Effector memory CD4-positive, alpha-beta T cell (primary cell): ENCODE measurements around the gene MTPN.

Experiments
- DNase-seq, 3 donors: peaks; one replicate each; pipeline ENCODE4 v3.0.0-alpha.2; 2020
- H3K27ac ChIP-seq: 2 replicates; pipeline ENCODE4 v1.7.0; 2013; ENCODE audit warnings: mild to moderate bottlenecking, low read length, moderate library complexity; ENCODE audit not compliant: insufficient read depth, poor library complexity, severe bottlenecking
- H3K27me3 ChIP-seq: replicated peaks from 2 replicates; pipeline ENCODE4 v1.7.0; 2013; ENCODE audit warnings: mild to moderate bottlenecking, low read length; ENCODE audit not compliant: insufficient read depth, control insufficient read depth, poor library complexity, severe bottlenecking
- H3K36me3 ChIP-seq: 2 replicates; pipeline ENCODE4 v1.7.0; 2013; ENCODE audit warnings: mild to moderate bottlenecking, low read length, moderate library complexity; ENCODE audit not compliant: control insufficient read depth, insufficient read depth
- H3K4me1 ChIP-seq: 2 replicates; pipeline ENCODE4 v1.7.0; 2013; ENCODE audit warnings: low read length, mild to moderate bottlenecking; ENCODE audit not compliant: control insufficient read depth, insufficient read depth, poor library complexity, severe bottlenecking
- H3K4me3 ChIP-seq: 2 replicates; pipeline ENCODE4 v1.7.0; 2013; ENCODE audit warnings: low read length, low read depth, mild to moderate bottlenecking; ENCODE audit not compliant: insufficient read depth, poor library complexity, severe bottlenecking
- H3K9me3 ChIP-seq: 2 replicates; pipeline ENCODE4 v1.7.0; 2013; ENCODE audit warnings: mild to moderate bottlenecking, low read length, moderate library complexity; ENCODE audit not compliant: control insufficient read depth

Gene MTPN

DNA sequence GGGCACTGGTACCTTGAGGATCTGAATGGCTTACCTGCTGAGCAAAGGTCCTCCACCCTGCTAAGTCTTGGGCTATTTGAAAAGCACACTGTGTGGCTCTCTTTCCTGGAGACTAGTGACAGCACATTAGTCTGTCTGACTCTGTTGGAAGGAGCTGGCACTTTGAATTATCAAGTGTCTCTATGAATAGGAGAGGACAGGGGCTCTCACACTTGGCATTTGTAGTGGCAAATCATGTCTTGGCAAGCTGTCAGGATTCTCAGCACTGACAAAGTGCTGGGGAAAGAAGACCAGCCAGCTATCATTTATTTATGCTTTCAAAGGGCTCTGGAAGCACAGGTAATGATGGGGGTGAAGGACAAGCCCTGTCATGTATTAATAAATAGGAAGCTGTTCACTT is 62.8 kb downstream of the MTPN start:
- H3K4me1 ChIP-seq: no peaks in the 10 kb centered on the region
- H3K4me3 ChIP-seq: no peak overlapping the region
- H3K27ac ChIP-seq: no peak overlapping the region
- H3K27me3 ChIP-seq: no peaks in the 10 kb centered on the region
- H3K36me3 ChIP-seq: no peaks in the 10 kb centered on the region
- no peaks in the 10 kb centered on the region for H3K9me3 ChIP-seq
- DNase-seq: no peak

DNA sequence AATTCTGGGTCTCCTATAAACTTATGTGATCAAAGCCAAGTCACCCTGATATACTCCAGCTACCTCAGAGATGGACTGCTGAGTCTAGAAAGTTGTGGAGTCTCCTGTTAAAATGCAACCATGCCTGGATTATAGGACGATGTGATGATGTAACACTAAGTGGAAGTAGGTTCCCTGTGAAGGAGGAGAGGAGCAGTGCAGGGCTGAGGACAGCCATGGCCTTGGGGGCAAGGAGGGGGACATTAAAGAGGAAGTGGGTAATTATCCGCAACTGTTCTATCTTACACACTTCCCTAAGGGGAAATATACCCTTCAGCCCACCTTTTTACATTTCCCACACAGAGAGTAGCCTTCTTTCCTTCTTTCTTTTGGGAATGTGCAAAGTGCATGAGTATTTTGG is 63.8 kb downstream of the MTPN start:
- Histone ChIP-seq H3K9me3 (no peaks in the 10 kb centered on the region), H3K36me3 (no peaks in the 10 kb centered on the region), H3K27ac (no peak overlapping the region), H3K4me1 (no peaks in the 10 kb centered on the region), H3K27me3 (no peaks in the 10 kb centered on the region), H3K4me3 (no peak overlapping the region)
- no peak for DNase-seq

DNA sequence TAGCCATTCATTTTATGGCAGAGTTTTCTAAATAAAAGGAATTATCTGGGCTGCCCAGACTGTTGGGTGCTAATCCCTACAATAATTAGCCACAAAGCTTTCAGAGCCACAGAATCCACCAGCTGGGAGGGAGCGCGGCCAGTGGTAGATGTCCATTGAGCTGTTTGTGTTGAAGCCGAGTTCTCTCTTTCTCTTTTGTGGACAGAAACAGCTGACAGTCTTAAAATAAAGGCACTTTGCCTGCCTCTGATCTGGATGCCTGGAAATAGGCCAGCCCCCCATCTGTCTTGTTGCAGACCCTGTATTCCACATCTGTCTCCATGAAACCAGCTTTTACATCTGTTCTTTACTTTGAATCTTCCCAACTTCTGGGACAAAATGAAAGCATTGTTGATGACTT is 66.1 kb downstream of the MTPN start:
- no peaks in the 10 kb centered on the region for H3K9me3 ChIP-seq
- H3K27me3 ChIP-seq: no peaks in the 10 kb centered on the region
- no peaks in the 10 kb centered on the region for H3K4me1 ChIP-seq
- no peak overlapping the region for H3K4me3 ChIP-seq
- no peaks in the 10 kb centered on the region for H3K36me3 ChIP-seq
- no peak overlapping the region for H3K27ac ChIP-seq
- no peak for DNase-seq

DNA sequence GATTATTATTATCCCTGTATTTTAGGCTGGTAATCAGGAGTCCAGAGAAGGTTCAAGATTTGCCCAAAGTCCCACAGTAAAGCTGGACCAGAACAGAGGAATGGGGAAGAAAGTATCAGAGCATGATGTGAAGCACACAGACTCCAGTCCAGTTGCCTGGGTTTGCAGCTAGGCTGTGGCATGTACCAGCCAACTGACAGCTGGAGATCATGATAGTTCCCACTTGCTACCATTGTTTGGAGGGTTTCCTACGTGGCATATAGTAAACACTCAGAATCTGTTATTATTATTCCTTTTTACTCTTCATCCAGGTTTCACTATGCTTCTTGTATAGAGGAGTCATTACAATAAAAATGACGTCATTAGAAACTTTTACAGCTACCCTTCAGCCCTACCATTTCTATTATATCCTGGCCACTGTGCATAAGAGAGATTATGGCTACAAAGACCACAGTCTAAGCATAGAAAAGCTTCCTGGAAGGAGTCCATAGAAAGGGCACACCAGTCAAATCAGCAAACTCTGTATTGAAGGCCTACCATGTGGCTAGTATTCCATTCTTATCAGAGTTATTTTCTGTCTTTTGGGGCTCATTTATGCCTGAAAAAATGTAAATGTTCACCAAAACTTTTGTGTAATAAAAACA is 66.6 kb downstream of the MTPN start:
- DNase-seq: no peak
- Histone ChIP-seq H3K27ac (no peak overlapping the region), H3K36me3 (no peaks in the 10 kb centered on the region), H3K4me3 (no peak overlapping the region), H3K4me1 (no peaks in the 10 kb centered on the region), H3K9me3 (no peaks in the 10 kb centered on the region), H3K27me3 (no peaks in the 10 kb centered on the region)

DNA sequence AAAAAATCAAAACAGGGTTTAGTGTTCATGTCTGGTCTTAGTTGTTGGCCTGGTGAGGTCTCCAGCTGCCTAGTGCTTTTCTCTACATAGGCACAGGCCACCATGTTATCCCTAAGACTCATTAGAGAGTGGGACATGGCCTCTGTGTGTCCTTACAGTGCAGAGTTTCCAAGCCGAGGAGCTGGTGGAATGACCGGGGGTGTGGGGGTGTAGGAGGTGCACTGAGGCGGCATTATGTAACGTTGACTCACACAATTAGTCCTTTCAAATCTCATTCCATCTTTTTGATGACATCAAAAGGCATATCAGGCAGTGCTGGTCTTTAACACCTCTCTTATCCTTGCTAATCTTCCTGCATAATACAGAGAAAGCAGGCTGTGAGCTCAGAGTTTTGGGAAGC is 71.3 kb downstream of the MTPN start:
- Histone ChIP-seq H3K27me3 (no peaks in the 10 kb centered on the region), H3K27ac (no peak overlapping the region), H3K36me3 (no peaks in the 10 kb centered on the region), H3K4me1 (no peaks in the 10 kb centered on the region), H3K4me3 (no peak overlapping the region), H3K9me3 (no peaks in the 10 kb centered on the region)
- DNase-seq: no peak

DNA sequence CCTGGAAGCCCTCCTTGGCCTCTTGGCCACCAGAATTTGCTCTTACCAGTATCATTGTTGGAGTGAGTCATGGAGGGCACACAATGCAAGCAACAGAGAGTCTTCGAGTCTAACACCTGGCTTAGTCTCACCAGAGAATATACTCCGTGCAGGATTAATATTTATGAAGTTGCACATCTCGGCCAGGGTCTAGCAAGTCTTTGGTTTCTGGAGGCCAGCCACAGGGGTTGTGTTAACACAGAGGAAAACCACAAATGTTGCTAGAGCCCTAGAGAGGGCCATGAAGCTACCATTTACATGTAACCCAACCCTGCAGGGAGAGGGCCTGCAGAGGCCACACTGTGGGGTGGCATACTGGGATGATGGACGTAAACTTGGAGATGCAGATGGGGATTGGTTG is 71.8 kb downstream of the MTPN start:
- Histone ChIP-seq H3K4me1 (no peaks in the 10 kb centered on the region), H3K4me3 (no peak overlapping the region), H3K27me3 (no peaks in the 10 kb centered on the region), H3K9me3 (no peaks in the 10 kb centered on the region), H3K36me3 (no peaks in the 10 kb centered on the region), H3K27ac (no peak overlapping the region)
- no peak for DNase-seq

DNA sequence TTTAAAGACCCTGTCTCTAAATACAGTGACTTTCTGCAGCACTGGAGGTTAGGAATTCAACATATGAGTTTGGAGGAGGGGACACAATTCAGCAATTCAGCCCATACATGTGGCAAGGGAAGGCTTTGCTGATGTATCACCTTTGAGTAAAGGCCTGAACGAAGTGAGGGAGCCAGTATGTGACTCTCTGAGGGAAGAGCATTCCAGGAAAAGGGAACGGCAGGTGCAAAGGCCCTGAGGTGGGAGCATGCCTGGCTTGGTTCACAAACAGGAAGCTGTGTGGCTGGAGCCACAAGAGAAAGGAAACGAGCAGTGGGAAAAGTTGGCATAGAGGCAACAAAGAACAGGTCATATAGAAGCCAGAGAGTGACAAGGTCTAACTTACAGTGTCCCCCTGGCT is 72.9 kb downstream of the MTPN start:
- Histone ChIP-seq H3K27me3 (no peaks in the 10 kb centered on the region), H3K27ac (no peak overlapping the region), H3K4me3 (no peak overlapping the region), H3K4me1 (no peaks in the 10 kb centered on the region), H3K36me3 (no peaks in the 10 kb centered on the region), H3K9me3 (no peaks in the 10 kb centered on the region)
- no peak for DNase-seq

DNA sequence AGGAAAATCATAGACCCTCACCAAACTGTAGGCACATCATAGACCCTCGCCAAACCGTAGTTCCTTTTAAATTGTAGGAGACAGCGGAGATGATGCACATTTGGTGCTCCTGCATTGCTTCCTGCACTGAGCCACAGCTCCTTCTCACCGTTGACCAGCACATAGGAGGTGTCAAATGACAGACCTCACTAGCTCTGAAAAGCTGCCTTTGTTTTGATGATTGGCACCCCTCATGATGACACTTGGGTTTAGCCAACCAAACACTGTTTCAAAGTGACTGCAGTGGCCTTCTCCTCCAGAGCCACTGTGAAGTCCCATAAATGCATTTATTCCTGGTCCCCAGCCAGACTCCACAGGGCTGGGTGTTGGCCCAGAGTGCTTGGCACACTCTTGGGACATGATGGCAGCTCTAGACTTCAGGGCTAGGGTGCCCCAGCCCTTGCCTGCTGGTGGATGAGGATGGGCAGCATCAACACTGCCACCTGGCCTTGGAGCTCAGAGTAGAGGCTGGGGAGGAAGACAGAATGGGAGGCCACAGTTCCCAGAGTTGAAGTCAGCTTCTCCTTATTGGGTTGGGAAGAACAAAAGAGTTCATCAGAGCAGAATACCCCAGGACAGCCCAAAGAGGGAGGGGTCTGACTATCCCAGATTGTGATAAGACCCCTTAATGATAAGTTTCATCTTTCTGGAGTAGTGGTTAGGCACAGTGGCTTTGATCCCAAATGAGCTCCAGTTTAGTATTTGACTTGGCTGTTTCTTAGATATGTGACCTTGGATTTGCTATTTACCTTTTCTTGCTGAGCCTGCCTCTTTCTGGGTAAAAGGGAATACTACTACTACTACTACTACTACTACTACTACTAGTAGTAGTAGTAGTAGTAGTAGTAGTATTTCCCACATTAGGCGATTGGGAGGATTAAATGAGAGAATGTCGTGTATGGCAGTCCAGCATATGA is 75.3 kb downstream of the MTPN start:
- H3K27ac ChIP-seq: no peak overlapping the region
- H3K36me3 ChIP-seq: no peaks in the 10 kb centered on the region
- H3K4me3 ChIP-seq: no peak overlapping the region
- H3K4me1 ChIP-seq: no peaks in the 10 kb centered on the region
- H3K9me3 ChIP-seq: no peaks in the 10 kb centered on the region
- DNase-seq: no peak
- no peaks in the 10 kb centered on the region for H3K27me3 ChIP-seq

DNA sequence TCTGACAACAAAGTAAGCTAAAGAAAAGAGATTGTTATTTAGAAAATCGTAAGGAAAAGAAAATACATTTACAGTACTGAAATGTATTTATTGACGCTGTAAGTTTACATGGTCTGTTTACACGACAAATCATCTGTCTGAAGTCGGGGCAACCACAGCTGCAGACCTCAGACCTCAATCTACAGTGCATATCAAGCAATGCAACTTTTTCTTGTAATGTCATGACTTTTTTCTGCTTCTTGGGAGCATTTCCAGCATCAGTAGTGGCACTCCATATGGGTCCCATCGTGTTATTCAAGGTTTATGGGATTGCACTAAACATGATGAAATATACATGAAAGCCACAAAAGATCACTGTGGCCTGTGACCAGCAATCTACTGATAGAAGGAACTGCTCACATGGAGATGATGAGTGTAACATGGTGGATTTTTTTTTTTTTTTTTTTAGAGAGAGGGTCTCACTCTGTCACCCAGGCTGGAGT is 77.1 kb downstream of the MTPN start:
- H3K36me3 ChIP-seq: no peaks in the 10 kb centered on the region
- H3K27me3 ChIP-seq: no peaks in the 10 kb centered on the region
- no peak overlapping the region for H3K27ac ChIP-seq
- H3K9me3 ChIP-seq: no peaks in the 10 kb centered on the region
- H3K4me3 ChIP-seq: no peak overlapping the region
- H3K4me1 ChIP-seq: no peaks in the 10 kb centered on the region
- no peak for DNase-seq

DNA sequence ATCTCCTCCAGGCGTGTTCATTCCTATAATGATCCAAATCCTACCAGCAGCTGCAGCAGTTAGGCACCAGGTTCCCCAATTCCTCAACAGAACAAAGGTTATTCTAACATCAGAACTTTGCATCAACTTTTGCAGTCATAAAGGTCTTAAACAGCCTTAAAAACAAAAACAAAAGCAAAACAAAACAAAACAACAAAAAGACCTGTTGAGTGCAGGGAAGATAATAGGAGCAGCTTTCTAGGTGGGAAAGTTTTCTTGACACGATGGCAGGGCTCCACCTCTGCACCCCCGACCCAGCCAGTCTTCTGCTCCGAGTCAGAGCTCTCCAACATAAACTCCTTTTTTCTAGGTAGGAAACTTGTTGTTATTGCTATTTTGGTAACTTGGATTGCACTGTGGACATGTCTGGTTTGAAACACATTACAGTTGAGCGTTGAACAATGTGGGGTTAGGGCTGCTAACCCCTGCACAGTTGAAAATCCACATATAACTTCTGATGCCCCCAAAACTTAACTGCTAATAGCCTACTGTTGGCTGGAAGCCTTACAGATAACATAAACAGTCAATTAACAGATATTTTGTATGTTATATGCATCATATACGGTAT is 77.6 kb downstream of the MTPN start:
- Histone ChIP-seq H3K36me3 (no peaks in the 10 kb centered on the region), H3K27ac (no peak overlapping the region), H3K27me3 (no peaks in the 10 kb centered on the region), H3K4me3 (no peak overlapping the region), H3K9me3 (no peaks in the 10 kb centered on the region), H3K4me1 (no peaks in the 10 kb centered on the region)
- no peak for DNase-seq
